ENCODE measurements around the gene LMF1.

GRCh38 chr16:906296-906695 is 64.5 kb downstream of the LMF1 start:
- TF ChIP-seq CTCF (IDR thresholded peaks at IDR 0.05; ENCODE audit: insufficient read depth, low read length, poor library complexity, severe bottlenecking) (no peak), EZH2phosphoT487 (conservative IDR thresholded peaks at IDR 0.05; ENCODE audit: low read length) (no peak)

All from SU-DHL-6 (cell line).